K562 (cell line): Measurements from ENCODE around the gene ECSIT. TPM values are rescaled to one million over a fixed set of nuclear protein-coding genes. Genes with fewer than 3 reads are reported as not detected.
A peak's percentile ranks its signal among the peaks of the same experiment; 100 is the strongest.

Source experiments
- CBX3 ChIP-seq, 2 experiments: IDR thresholded peaks; 1 replicate in 1 of 2; 2 replicates in 1 of 2; pipeline ENCODE4 v1.6.1; 2012; ENCODE audit warnings: inconsistent platforms in 2 of 2, low read length in 2 of 2, borderline replicate concordance in 1 of 2, control low read depth in 1 of 2
- CC2D1A ChIP-seq: fragments of 450-650 bp; IDR thresholded peaks from 2 replicates; pipeline ENCODE4 v1.6.1; 2017; ENCODE audit warnings: mild to moderate bottlenecking
- CREM ChIP-seq: IDR thresholded peaks from 2 replicates; pipeline ENCODE4 v1.6.1; 2014; ENCODE audit warnings: antibody characterized with exemption, low read depth
- ETV6 ChIP-seq, 3 experiments: fragments of 150-350 bp in 1 of 3; sonication (generic) in 1 of 3; formaldehyde crosslinking in 1 of 3; IDR thresholded peaks; 2 replicates each; pipeline versions ENCODE4 v1.6.1 to v1.8.0; 2014 to 2022; ENCODE audit warnings: borderline replicate concordance in 2 of 3, low read depth in 2 of 3, antibody characterized with exemption in 1 of 3, low read length in 1 of 3, mild to moderate bottlenecking in 1 of 3, missing genetic modification reagents in 1 of 3
- FOSL1 ChIP-seq: fragments of 200-800 bp; sonication (Bioruptor generic); conservative IDR thresholded peaks from 2 replicates; pipeline ENCODE4 v1.6.1; 2016; ENCODE audit warnings: missing genetic modification characterization, missing compliant biosample characterization
- NR3C1 ChIP-seq: sonication (generic); formaldehyde crosslinking; IDR thresholded peaks from 2 replicates; pipeline ENCODE4 v1.8.1; 2022; ENCODE audit warnings: missing genetic modification reagents
- SNIP1 ChIP-seq: fragments of 450-650 bp; IDR thresholded peaks from 2 replicates; pipeline ENCODE4 v1.7.1; 2017; ENCODE audit warnings: low read depth, mild to moderate bottlenecking
- ZNF324 ChIP-seq: fragments of 250-450 bp; sonication (Bioruptor Pico); IDR thresholded peaks from 2 replicates; pipeline ENCODE4 v1.4.0; 2020; ENCODE audit warnings: mild to moderate bottlenecking
- polyA plus RNA-seq, 8 experiments: library from polyadenylated mRNA; depleted of rRNA in 4 of 8; stranded (reverse) in 5 of 8; unstranded in 3 of 8; fragments of >200 nt; fragmentation: Nextera tagmentation in 2 of 8; fragmentation: Illumina TruSeq in 1 of 8; extraction: Ambion mirVana in 2 of 8; extraction: Trizol in 1 of 8; gene quantifications; 2 replicates each; pipeline versions ENCODE4 v1.2.1 to v1.2.3, GENCODE V29; 2011 to 2014; ENCODE audit warnings: inconsistent platforms in 1 of 8, missing spikeins in 1 of 8
- total RNA-seq, 7 experiments: library from RNA; depleted of rRNA in 6 of 7; stranded (reverse); fragments of >200 nt in 6 of 7; fragmentation: Illumina TruSeq in 2 of 7; extraction: Trizol in 2 of 7; gene quantifications; 2 replicates each; pipeline versions ENCODE4 v1.2.1 to v1.2.3, GENCODE V29; 2011 to 2021; ENCODE audit warnings: low replicate concordance in 1 of 7
- TF ChIP-seq, protein P1 (sequence below): sonication (generic); formaldehyde crosslinking; IDR thresholded peaks from 2 replicates; pipeline ENCODE4 v1.8.0; 2022; ENCODE audit warnings: missing genetic modification reagents, mild to moderate bottlenecking, borderline replicate concordance
- TF ChIP-seq, protein P2 (sequence below), 2 experiments: fragments of 200-800 bp in 1 of 2; sonication (Bioruptor generic) in 1 of 2; sonication (generic) in 1 of 2; formaldehyde crosslinking in 1 of 2; IDR thresholded peaks in 1 of 2; conservative IDR thresholded peaks in 1 of 2; 2 replicates each; pipeline versions ENCODE4 v1.5.0 to v1.6.1; 2016 to 2020; ENCODE audit warnings: missing compliant biosample characterization in 1 of 2, missing genetic modification characterization in 1 of 2, missing genetic modification reagents in 1 of 2
- TF ChIP-seq, protein P3 (sequence below): IDR thresholded peaks from 2 replicates; pipeline ENCODE4 v1.6.1; 2011; ENCODE audit warnings: borderline replicate concordance, low read depth, mild to moderate bottlenecking, moderate library complexity, low read length; ENCODE audit not compliant: insufficient read depth, poor library complexity, severe bottlenecking
- TF ChIP-seq, protein P4 (sequence below): fragments of 250-450 bp; sonication (Bioruptor Pico); IDR thresholded peaks from 2 replicates; pipeline ENCODE4 v1.8.0; 2022; ENCODE audit warnings: inconsistent platforms, mild to moderate bottlenecking, moderate library complexity, borderline replicate concordance
- TF ChIP-seq, protein P5 (sequence below): IDR thresholded peaks from 2 replicates; pipeline ENCODE4 v1.6.1; 2014; ENCODE audit warnings: antibody characterized with exemption
- TF ChIP-seq, protein P6 (sequence below): sonication (generic); formaldehyde crosslinking; IDR thresholded peaks from 2 replicates; pipeline ENCODE4 v1.4.0; 2020; ENCODE audit warnings: mild to moderate bottlenecking, missing genetic modification reagents

Gene ECSIT
- total and polyA plus RNA-seq, 9 of the 15 experiments (the other 6 are each of a cell fraction or from before 2014, with no cell fraction given), result 1.1 to 82.5 (median 43.9) TPM

DNA sequence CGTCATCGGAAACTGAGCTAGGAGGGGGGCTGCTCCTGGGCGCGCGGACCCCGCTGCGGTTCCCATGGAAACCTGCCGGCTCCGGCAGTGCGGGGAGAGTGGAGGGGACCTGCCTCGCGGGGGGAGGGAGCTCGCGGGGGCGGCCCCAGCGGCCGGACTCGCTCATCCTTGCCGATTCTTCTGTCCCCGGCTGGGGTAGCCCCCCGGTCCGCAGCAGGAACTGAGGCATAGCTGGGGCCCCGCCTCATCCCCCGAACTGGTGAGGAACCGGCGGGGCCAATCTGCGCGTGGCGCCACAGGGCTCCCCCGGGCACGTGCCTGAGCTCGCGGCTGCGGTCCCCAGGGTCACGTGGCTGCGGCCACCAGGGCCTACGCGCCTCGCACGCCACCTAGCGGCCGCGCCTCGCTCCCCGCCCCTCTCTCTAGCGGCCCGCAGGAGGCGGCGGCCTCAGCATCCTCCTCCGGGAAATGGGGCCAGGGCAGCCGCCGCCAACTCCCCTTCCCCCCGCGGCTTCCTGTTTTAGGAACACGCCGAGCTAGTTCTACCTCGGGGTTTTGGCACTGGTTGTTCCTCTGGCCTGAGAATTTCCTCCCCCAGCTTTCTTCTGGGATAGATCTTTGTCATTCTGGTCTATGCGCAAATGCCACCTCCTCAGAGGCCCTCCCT lies 46.4 kb downstream of the ECSIT start (continued):
- TF ChIP-seq, protein P1, sequence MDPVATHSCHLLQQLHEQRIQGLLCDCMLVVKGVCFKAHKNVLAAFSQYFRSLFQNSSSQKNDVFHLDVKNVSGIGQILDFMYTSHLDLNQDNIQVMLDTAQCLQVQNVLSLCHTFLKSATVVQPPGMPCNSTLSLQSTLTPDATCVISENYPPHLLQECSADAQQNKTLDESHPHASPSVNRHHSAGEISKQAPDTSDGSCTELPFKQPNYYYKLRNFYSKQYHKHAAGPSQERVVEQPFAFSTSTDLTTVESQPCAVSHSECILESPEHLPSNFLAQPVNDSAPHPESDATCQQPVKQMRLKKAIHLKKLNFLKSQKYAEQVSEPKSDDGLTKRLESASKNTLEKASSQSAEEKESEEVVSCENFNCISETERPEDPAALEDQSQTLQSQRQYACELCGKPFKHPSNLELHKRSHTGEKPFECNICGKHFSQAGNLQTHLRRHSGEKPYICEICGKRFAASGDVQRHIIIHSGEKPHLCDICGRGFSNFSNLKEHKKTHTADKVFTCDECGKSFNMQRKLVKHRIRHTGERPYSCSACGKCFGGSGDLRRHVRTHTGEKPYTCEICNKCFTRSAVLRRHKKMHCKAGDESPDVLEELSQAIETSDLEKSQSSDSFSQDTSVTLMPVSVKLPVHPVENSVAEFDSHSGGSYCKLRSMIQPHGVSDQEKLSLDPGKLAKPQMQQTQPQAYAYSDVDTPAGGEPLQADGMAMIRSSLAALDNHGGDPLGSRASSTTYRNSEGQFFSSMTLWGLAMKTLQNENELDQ (CRISPR knock-in tag), result no peak
- peak; percentile 43; the same call in 1 of the 2 replicates for TF ChIP-seq FOSL1 (tag)
- TF ChIP-seq, protein P2, sequence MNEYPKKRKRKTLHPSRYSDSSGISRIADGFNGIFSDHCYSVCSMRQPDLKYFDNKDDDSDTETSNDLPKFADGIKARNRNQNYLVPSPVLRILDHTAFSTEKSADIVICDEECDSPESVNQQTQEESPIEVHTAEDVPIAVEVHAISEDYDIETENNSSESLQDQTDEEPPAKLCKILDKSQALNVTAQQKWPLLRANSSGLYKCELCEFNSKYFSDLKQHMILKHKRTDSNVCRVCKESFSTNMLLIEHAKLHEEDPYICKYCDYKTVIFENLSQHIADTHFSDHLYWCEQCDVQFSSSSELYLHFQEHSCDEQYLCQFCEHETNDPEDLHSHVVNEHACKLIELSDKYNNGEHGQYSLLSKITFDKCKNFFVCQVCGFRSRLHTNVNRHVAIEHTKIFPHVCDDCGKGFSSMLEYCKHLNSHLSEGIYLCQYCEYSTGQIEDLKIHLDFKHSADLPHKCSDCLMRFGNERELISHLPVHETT (CRISPR knock-in tag; conservative IDR thresholded peaks at IDR 0.05 in 1 of 2, IDR thresholded peaks at IDR 0.05 in 1 of 2), result no peak
- TF ChIP-seq, protein P3, sequence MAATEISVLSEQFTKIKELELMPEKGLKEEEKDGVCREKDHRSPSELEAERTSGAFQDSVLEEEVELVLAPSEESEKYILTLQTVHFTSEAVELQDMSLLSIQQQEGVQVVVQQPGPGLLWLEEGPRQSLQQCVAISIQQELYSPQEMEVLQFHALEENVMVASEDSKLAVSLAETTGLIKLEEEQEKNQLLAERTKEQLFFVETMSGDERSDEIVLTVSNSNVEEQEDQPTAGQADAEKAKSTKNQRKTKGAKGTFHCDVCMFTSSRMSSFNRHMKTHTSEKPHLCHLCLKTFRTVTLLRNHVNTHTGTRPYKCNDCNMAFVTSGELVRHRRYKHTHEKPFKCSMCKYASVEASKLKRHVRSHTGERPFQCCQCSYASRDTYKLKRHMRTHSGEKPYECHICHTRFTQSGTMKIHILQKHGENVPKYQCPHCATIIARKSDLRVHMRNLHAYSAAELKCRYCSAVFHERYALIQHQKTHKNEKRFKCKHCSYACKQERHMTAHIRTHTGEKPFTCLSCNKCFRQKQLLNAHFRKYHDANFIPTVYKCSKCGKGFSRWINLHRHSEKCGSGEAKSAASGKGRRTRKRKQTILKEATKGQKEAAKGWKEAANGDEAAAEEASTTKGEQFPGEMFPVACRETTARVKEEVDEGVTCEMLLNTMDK, result peak; percentile 88
- TF ChIP-seq ETV6 (IDR thresholded peaks at IDR 0.05; ENCODE audit: borderline replicate concordance in 1 of 2, low read depth in 2 of 2, low read length in 1 of 2), result no peak
- TF ChIP-seq ETV6 (CRISPR knock-in tag; IDR thresholded peaks at IDR 0.05; ENCODE audit: borderline replicate concordance), result peak; percentile 97; the same call in 1 of the 2 replicates
- no peak for TF ChIP-seq CC2D1A
- TF ChIP-seq ZNF324 (CRISPR knock-in tag), result no peak
- TF ChIP-seq CREM, result peak; percentile 72
- peak; percentile 80 for TF ChIP-seq SNIP1
- TF ChIP-seq, protein P4, sequence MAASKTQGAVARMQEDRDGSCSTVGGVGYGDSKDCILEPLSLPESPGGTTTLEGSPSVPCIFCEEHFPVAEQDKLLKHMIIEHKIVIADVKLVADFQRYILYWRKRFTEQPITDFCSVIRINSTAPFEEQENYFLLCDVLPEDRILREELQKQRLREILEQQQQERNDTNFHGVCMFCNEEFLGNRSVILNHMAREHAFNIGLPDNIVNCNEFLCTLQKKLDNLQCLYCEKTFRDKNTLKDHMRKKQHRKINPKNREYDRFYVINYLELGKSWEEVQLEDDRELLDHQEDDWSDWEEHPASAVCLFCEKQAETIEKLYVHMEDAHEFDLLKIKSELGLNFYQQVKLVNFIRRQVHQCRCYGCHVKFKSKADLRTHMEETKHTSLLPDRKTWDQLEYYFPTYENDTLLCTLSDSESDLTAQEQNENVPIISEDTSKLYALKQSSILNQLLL (CRISPR knock-in tag), result no peak
- TF ChIP-seq, protein P5, sequence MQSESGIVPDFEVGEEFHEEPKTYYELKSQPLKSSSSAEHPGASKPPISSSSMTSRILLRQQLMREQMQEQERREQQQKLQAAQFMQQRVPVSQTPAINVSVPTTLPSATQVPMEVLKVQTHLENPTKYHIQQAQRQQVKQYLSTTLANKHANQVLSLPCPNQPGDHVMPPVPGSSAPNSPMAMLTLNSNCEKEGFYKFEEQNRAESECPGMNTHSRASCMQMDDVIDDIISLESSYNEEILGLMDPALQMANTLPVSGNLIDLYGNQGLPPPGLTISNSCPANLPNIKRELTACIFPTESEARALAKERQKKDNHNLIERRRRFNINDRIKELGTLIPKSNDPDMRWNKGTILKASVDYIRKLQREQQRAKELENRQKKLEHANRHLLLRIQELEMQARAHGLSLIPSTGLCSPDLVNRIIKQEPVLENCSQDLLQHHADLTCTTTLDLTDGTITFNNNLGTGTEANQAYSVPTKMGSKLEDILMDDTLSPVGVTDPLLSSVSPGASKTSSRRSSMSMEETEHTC, result peak; percentile 96
- peak; percentile 98 for TF ChIP-seq NR3C1
- peak in 1 of 2 experiments; percentile 91; a peak in 1 of 3 replicates for TF ChIP-seq CBX3 (IDR thresholded peaks at IDR 0.05; ENCODE audit: borderline replicate concordance in 1 of 2, low read length in 2 of 2)
- TF ChIP-seq, protein P6, sequence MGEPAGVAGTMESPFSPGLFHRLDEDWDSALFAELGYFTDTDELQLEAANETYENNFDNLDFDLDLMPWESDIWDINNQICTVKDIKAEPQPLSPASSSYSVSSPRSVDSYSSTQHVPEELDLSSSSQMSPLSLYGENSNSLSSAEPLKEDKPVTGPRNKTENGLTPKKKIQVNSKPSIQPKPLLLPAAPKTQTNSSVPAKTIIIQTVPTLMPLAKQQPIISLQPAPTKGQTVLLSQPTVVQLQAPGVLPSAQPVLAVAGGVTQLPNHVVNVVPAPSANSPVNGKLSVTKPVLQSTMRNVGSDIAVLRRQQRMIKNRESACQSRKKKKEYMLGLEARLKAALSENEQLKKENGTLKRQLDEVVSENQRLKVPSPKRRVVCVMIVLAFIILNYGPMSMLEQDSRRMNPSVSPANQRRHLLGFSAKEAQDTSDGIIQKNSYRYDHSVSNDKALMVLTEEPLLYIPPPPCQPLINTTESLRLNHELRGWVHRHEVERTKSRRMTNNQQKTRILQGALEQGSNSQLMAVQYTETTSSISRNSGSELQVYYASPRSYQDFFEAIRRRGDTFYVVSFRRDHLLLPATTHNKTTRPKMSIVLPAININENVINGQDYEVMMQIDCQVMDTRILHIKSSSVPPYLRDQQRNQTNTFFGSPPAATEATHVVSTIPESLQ (CRISPR knock-in tag), result 0 out of 2 replicates have a peak, but pooled peaks have one; percentile 53
